HCT116 (cell line): ENCODE measurements around the gene LSM10. TPM values are rescaled to one million over a fixed set of nuclear protein-coding genes. Genes with fewer than 3 reads are reported as not detected.

ENCODE experiments used
- ATAC-seq: fragments of 200-7000 bp; cut with Tn5 transposase; 2 replicates; pipeline ENCODE4 v1.9.1; 2020; ENCODE audit warnings: mild to moderate bottlenecking, moderate library complexity
- BruUV-seq: library from RNA; stranded (reverse); fragments of 400-500 nt; replicated peaks from 2 replicates; lab custom pipeline; 2021; lab: Mats Ljungman, UMichigan
- CTCF ChIA-PET: fragments of 300-600 bp; sonication (Branson Sonifier 250); formaldehyde crosslinking; loops from one replicate; lab custom pipeline; 2021; ENCODE audit warnings: antibody characterized with exemption; lab: Charles Lee
- POLR2A ChIA-PET: fragments of 300-600, 350-600 bp; sonication (Branson Sonifier 250); formaldehyde crosslinking; loops from one replicate; lab custom pipeline; 2021; ENCODE audit warnings: antibody characterized with exemption; lab: Charles Lee
- RAD21 ChIA-PET, 2 experiments: fragments of 300-600 bp; sonication (Branson Sonifier 250); formaldehyde crosslinking; loops; one replicate each; lab custom pipeline; 2023; ENCODE audit warnings: low total read pairs in 2 of 2; ENCODE audit not compliant: uncharacterized antibody in 2 of 2, unreplicated experiment in 2 of 2, low non-redundant PET in 1 of 2; lab: Charles Lee
- DNase-seq: peaks from one replicate; pipeline ENCODE4 v3.0.0-alpha.2; 2010; ENCODE audit warnings: low read depth, low spot score
- H2AFZ ChIP-seq: fragments of 200-600 bp; shearing (Covaris generic), sonication (generic); 2 replicates; pipeline ENCODE4 v1.6.1; 2017; ENCODE audit warnings: low read depth, mixed run types, mixed read lengths, antibody characterized with exemption, low read length; ENCODE audit not compliant: poor library complexity, severe bottlenecking
- H3K27ac ChIP-seq: 2 replicates; pipeline ENCODE4 v1.5.1; 2012; ENCODE audit warnings: low read depth, low read length
- H3K27me3 ChIP-seq: fragments of 200-600 bp; sonication (generic); 2 replicates; pipeline ENCODE4 v1.6.1; 2016; ENCODE audit warnings: mixed run types, low read length, mixed read lengths; ENCODE audit not compliant: insufficient read depth
- H3K36me3 ChIP-seq, 2 experiments: fragments of 200-500 bp in 1 of 2; fragments of 200-600 bp in 1 of 2; sonication (Bioruptor generic) in 1 of 2; sonication (generic) in 1 of 2; 2 replicates each; pipeline versions ENCODE4 v1.5.1 to v1.6.1; 2014 to 2016; ENCODE audit warnings: low read length in 2 of 2, inconsistent platforms in 1 of 2, mixed read lengths in 1 of 2, mixed run types in 1 of 2; ENCODE audit not compliant: insufficient read depth in 2 of 2, control insufficient read depth in 1 of 2
- H3K4me1 ChIP-seq, 2 experiments: fragments of 200-600 bp in 1 of 2; sonication (generic) in 1 of 2; 2 replicates each; pipeline versions ENCODE4 v1.5.1 to v1.6.1; 2012 to 2017; ENCODE audit warnings: low read length in 2 of 2, inconsistent platforms in 1 of 2, mild to moderate bottlenecking in 1 of 2, mixed read lengths in 1 of 2, mixed run types in 1 of 2, moderate library complexity in 1 of 2; ENCODE audit not compliant: insufficient read depth in 2 of 2, control insufficient read depth in 1 of 2
- H3K4me2 ChIP-seq: fragments of 200-600 bp; sonication (generic); 2 replicates; pipeline ENCODE4 v1.6.1; 2017; ENCODE audit warnings: mixed run types, low read length, mixed read lengths
- H3K4me3 ChIP-seq, 2 experiments: fragments of 200-600 bp in 1 of 2; sonication (generic) in 1 of 2; replicated peaks in 1 of 2; 2 replicates each; pipeline ENCODE4 v1.5.1; 2011 to 2016; ENCODE audit warnings: low read length in 2 of 2, control low read depth in 1 of 2, low read depth in 1 of 2, mild to moderate bottlenecking in 1 of 2, mixed read lengths in 1 of 2, mixed run types in 1 of 2
- H3K79me2 ChIP-seq: fragments of 200-600 bp; sonication (generic); 2 replicates; pipeline ENCODE4 v1.6.1; 2017; ENCODE audit warnings: mild to moderate bottlenecking, mixed run types, low read length, moderate library complexity, mixed read lengths; ENCODE audit not compliant: insufficient read depth
- H3K9ac ChIP-seq: fragments of 200-600 bp; sonication (generic); 2 replicates; pipeline ENCODE4 v1.6.1; 2016; ENCODE audit warnings: low read length, mixed read lengths
- H3K9me2 ChIP-seq: fragments of 200-600 bp; sonication (generic), shearing (Covaris generic); 2 replicates; pipeline ENCODE4 v1.6.1; 2017; ENCODE audit warnings: mixed run types, mild to moderate bottlenecking, moderate library complexity; ENCODE audit not compliant: insufficient read depth
- H3K9me3 ChIP-seq, 2 experiments: fragments of 200-500 bp in 1 of 2; fragments of 200-600 bp in 1 of 2; sonication (Bioruptor generic) in 1 of 2; sonication (generic) in 1 of 2; 2 replicates each; pipeline ENCODE4 v1.6.1; 2014 to 2017; ENCODE audit warnings: low read length in 2 of 2, mixed read lengths in 2 of 2, inconsistent platforms in 1 of 2, low read depth in 1 of 2, mild to moderate bottlenecking in 1 of 2, mixed run types in 1 of 2, moderate library complexity in 1 of 2; ENCODE audit not compliant: control insufficient read depth in 1 of 2, insufficient read depth in 1 of 2
- H4K20me1 ChIP-seq: fragments of 200-600 bp; sonication (generic), shearing (Covaris generic); 2 replicates; pipeline ENCODE4 v1.6.1; 2017; ENCODE audit warnings: mixed run types, mild to moderate bottlenecking, moderate library complexity; ENCODE audit not compliant: insufficient read depth
- ATF3 ChIP-seq: IDR thresholded peaks from 2 replicates; pipeline ENCODE4 v1.6.1; 2012
- CTCF ChIP-seq, 3 experiments: fragments of 200-600 bp in 1 of 3; sonication (generic) in 1 of 3; IDR thresholded peaks in 2 of 3; conservative IDR thresholded peaks in 1 of 3; 2 replicates each; pipeline ENCODE4 v1.5.1; 2012 to 2017; ENCODE audit warnings: low read depth in 2 of 3, low read length in 2 of 3, antibody characterized with exemption in 1 of 3, borderline replicate concordance in 1 of 3, control low read depth in 1 of 3, mild to moderate bottlenecking in 1 of 3, mixed read lengths in 1 of 3, mixed run types in 1 of 3, moderate library complexity in 1 of 3; ENCODE audit not compliant: insufficient read depth in 1 of 3
- EZH2phosphoT487 ChIP-seq: fragments of 200-600 bp; IDR thresholded peaks from 2 replicates; pipeline ENCODE4 v1.6.1; 2018; ENCODE audit warnings: antibody characterized with exemption, borderline replicate concordance
- JUND ChIP-seq: IDR thresholded peaks from 2 replicates; pipeline ENCODE4 v1.6.1; 2012
- POLR2A ChIP-seq: IDR thresholded peaks from 2 replicates; pipeline ENCODE4 v1.7.0; 2011; ENCODE audit warnings: borderline replicate concordance; ENCODE audit not compliant: insufficient read depth, insufficient read length; ENCODE audit errors: extremely low read depth
- REST ChIP-seq: IDR thresholded peaks from 2 replicates; pipeline ENCODE4 v1.6.1; 2012; ENCODE audit warnings: low read depth
- TCF7L2 ChIP-seq: IDR thresholded peaks from 2 replicates; pipeline ENCODE4 v1.7.0; 2011; ENCODE audit warnings: borderline replicate concordance, inconsistent platforms; ENCODE audit not compliant: insufficient read depth, insufficient read length; ENCODE audit errors: extremely low read depth
- ZBTB33 ChIP-seq: IDR thresholded peaks from 2 replicates; pipeline ENCODE4 v1.6.1; 2011; ENCODE audit warnings: mild to moderate bottlenecking, low read length, moderate library complexity; ENCODE audit not compliant: insufficient replicate concordance; ENCODE audit errors: extremely low read depth
- intact Hi-C: fragments of 100-400 bp; cut with micrococcal nuclease; formaldehyde crosslinking; loops from 2 replicates; pipeline ENCODE4 v1.10.0; 2022
- total RNA-seq: library from RNA; stranded (reverse); gene quantifications from one replicate; pipeline ENCODE4 v1.2.1, GENCODE V29; 2021; ENCODE audit not compliant: unreplicated experiment

Gene LSM10
- total RNA-seq, 1 experiment from 2014 or later: 49.5 TPM

- TF ChIP-seq CTCF (IDR thresholded peaks at IDR 0.05 in 2 of 3, conservative IDR thresholded peaks at IDR 0.05 in 1 of 3; ENCODE audit: borderline replicate concordance in 1 of 3, insufficient read depth in 1 of 3, low read depth in 2 of 3, low read length in 2 of 3) (no peak), ZBTB33 (peak; percentile 79), POLR2A (peak; percentile 80)
Observed at GRCh38 chr1:36397378-36398230, at the start of gene LSM10 (continued).

GRCh38 chr1:36447450-36447849 lies 49.7 kb upstream of the LSM10 start:
- RAD21 ChIA-PET: no interaction called here
- no peak overlapping the region for H3K4me3 ChIP-seq
- no peaks in the 10 kb centered on the region for H3K36me3 ChIP-seq
- CTCF ChIA-PET: no interaction called here
- H3K27ac ChIP-seq: no peak overlapping the region
- TF ChIP-seq EZH2phosphoT487: no peak
- TF ChIP-seq ZBTB33: no peak
- TF ChIP-seq ATF3: no peak
- no peak for TF ChIP-seq TCF7L2
- no peak for TF ChIP-seq POLR2A
- TF ChIP-seq REST: no peak
- no peak for TF ChIP-seq JUND
- TF ChIP-seq, all 23 proteins: peak for 0
- DNase-seq (no peak), ATAC-seq (no peak)
- Histone ChIP-seq H3K9ac (no peak overlapping the region), H3K79me2 (no peaks in the 10 kb centered on the region), H4K20me1 (no peaks in the 10 kb centered on the region), H3K9me2 (no peaks in the 10 kb centered on the region), H3K4me1 (peaks cover 3 to 20% of the 10 kb centered on the region in 2 experiments; a peak in 2 of 4 replicates), H3K4me2 (no peak overlapping the region), H3K9me3 (no peaks in the 10 kb centered on the region), H2AFZ (no peak overlapping the region), H3K27me3 (no peaks in the 10 kb centered on the region)
- BruUV-seq: no TSS peak
- intact Hi-C loops: no loop called here
- POLR2A ChIA-PET: no interaction called here
